Stimulated activated CD4-positive, alpha-beta T cell treated with anti-CD3 and anti-CD28 coated beads, Interleukin-15, amount 100 ng/mL, for 1 hour (primary cell): ENCODE measurements around the gene C19orf12.

Source experiments
- DNase-seq, 2 donors: peaks; one replicate each; pipeline ENCODE4 v3.0.0-alpha.2; 2020; ENCODE audit warnings: low read depth in 1 of 2, low spot score in 1 of 2

Gene C19orf12

DNA sequence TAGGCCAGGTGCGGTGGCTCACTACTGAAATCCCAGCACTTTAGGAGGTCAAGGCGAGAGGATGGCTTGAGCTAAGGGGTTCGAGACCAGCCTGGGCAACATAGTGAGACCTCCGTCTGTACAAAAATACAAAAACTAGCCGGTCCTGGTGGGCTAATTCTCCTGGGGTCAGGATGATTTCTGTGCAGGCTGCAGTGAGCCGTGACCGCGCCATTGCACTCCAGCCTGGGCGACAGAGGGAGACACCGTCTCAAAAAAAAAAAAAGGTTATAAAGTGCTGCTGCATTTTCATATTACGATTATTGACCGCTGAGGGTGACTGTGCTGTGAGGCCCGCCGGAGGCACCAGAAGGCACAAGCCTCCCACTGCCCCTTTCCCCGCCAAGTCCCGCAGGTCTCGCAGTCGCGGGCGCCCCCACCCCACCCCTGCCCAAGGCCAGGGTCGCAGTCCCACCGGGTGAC is 50.3 kb downstream of the C19orf12 start:
- DNase-seq: no peak

DNA sequence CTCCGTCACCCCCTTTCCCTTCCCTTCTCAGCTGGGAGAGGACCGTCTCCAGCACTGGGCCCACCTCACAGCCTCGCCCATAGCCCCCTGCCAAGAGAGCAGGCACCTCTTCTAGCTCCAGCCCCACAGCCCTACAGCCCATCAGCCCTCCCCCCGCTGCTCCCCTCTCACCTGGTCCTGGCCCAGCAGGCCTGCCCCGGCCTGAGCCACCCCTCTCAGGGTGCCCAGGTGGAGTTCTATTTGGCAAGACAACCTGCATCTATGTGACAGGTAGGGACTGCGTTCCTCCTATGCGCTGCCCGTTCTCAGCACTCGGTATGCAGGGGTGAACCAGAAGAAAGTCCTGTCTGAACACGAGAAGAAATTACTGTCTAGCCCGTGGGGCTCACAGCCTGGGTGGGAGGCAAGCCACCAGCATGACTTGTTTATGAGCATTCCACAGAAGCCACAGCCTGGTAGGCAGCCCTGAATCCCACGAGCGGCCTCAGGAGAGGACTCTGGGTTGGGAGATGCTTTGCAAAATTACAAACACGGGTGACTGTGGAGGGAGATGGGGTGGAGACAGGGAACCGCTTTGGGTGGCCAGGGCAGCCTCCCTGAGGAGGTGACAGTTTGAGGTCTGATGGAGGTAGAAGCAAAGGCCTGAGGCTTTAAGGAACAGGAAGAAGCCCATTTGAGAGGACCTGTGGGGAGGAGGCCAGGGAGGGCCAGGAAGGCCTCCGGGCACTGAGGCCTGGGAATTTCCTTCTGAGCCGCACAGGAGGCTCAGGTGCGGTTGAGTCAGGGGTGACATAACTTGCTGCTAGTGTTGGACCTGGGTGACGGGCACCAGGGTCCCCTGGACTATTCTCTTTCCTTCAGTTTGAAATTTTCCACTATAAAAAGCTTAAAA is 51.0 kb downstream of the C19orf12 start:
- no peak for DNase-seq

DNA sequence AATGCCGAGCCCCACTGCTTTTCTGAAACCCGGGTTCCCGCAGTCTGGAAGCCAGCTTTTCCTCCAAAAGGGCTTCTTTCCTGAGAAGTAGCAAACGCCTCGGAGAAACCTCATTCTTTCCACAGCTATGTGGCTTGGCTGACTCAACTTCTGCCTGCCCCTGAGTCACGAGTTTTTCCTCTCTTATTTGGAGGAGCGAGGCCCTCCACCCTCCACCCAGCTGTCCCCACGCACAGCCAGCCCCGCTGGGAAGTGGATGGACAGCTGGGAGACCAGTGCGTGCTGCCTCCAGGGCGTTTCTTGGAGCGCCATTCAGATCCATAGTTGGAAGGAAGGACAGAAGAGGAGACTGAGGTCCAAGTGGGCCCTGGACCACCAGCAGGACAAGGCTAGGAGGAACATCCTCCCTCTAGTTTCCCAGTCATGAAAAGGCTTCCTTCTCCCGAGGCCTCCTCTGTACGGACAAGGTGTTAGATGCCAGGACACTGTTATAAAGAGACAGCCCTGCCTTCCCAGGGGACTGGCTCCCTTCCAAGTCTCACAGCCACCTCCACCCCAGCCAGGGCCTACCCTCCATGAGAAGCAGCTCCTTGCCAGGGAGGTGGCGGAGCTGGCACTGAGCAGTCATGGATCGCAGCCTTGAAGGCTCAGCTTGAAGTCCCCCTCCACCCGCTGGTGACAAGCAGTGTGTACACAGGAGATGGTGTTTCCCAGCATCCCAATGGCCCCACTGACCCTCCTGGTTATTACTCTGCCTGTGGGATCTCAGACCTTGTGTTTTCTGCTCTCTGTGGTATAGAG is 52.3 kb downstream of the C19orf12 start:
- no peak for DNase-seq

DNA sequence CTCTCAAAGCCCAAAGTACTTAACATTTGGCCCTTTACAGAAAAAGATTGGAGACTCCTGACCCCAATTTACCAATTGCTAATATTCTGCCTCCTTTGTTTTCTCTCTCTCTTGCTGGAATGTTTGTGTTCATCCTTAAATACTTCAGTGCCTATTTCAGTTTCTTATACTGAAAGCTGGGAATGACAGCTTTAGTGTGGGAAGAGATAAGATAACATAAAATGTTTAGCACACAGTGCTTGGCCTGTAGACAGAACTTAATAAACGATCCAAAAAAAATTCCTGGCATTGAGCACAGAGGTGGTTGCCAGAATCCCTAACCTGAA is 52.8 kb downstream of the C19orf12 start:
- DNase-seq: no peak

DNA sequence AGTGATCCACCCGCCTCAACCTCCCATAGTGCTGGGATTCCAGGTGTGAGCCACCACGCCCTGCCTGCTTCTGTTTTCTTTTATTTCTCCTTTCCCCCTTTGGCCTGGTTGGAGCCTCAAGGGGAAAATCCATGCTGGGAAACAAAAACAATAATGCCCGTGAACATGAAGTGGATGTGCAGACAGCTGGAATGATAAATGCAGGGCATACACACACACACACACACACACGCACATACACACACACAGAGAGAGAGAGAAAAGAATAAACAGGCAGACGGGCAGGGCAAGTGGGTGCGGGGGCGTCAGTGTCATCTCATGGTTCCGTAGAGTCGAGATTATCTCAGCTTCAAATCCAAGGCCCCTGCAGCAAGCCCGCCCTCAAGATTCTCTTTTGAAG is 54.2 kb downstream of the C19orf12 start:
- peak in 1 of 2 donors; percentile 45 for DNase-seq

DNA sequence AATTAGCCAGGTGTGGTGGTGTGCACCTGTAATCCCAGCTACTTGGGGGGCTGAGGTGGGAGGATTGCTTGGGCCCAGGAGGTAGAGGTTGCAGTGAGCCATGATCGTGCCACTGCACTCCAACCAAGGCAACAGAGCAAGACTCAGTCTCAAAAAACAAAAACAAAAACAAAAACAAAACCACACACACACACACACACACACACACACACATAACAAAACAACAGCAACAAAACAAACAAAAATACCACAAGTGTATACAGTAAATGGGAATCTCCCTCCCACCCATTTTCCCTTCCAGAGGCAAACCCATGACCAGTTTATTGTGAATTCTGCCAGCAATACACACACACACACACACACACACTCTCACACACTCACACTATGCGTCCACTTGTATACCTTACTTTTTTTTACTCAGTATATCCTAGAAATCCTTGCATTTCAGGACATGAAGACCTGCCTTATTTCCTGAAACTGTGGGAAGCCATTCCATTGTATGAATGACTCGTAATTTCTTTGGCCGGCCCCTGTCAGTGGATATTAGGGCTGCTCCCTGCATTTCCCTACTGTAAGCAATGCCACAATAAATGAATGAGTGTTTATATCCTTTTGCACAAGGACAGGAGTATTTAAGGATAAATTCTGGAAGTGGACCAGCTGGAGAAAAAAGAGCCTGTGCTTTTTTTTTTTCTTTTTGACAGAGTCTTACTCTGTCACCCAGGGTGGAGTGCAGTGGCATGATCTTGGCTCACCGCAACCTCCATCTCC is 56.7 kb downstream of the C19orf12 start:
- no peak for DNase-seq

DNA sequence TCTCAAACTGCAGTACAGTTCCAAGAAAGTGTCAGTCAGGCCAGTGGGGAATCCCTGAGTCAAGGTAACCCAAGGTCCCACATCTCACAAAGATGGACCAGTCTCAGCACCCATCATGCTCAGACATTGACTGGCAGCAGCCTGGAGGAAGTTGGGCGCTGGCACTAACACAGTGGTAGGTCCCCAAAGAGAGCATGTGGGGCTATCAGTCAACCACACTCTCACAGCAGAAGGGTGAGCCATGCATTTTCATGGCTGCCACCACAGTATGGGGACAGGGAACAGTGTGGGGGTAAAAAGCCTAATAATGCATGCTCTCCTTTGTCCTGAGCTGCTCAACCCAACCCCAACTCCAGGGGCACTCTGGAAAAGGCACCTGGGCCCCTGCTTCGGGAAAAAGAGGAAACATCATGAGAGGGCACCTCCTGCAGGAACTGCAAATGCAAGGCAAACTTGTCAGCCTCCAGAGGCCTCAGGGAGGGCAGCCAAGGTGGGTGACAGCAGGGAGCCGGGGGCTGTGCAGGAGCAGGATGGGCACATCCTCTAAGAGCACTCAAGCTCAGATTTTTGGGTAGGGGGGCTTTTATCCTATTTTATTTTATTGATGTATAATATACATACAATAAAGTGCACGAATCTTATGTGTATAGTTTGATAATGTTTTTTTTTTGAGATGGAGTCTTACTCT is 59.3 kb downstream of the C19orf12 start:
- DNase-seq: no peak

DNA sequence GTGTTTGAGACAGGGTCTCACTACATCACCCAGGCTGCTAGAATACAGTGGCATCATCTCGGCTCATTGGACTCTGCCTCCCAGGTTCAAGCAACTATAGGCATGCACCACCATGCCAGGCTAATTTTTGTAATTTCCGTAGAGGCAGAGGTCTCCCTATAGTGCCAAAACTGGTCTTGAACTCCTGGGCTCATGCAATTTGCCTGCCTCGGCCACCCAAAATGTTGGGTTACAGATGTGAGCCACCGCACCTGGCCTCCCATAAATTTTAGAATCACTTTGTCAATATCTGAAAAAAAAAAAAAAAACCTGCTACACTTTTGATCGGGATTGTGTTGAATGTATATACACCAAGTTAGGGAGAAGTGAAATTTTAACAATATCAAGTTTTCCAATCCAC is 61.7 kb downstream of the C19orf12 start:
- no peak for DNase-seq

DNA sequence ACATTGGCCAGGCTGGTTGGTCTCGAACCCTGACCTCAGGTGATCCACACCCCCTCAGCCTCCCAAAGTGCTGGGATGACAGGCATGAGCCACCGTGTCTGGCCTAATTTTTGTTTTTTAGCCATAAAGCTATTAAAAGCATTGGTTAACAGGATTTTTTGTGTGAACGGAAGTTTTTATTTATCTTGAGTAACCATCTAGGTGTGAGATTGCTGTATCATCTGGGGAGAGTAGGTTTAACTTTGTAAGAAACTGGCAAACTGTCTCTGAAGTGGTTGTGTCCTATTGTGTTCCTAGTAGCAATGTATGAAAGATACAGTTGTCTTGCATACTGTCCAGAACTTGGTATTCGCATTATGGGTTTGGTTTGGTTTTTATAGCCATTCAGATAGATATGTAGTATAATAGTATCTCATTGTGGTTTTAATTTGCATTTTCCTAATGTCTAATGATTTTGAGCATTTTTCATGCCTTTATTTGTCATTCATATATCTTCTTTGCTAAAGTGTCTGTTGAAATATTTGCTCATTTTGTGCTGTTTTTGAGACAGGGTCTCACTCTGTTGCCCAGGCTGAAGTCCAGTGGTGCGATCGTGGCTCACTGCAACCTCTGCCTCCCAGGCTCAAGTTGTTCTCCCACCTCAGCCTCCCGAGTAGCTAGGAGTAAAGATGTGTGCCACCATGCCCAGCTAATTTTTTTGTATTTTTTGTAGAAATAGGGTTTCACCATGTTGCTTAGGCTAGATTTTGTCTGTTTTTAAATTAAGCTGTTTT is 63.3 kb downstream of the C19orf12 start:
- DNase-seq: no peak

DNA sequence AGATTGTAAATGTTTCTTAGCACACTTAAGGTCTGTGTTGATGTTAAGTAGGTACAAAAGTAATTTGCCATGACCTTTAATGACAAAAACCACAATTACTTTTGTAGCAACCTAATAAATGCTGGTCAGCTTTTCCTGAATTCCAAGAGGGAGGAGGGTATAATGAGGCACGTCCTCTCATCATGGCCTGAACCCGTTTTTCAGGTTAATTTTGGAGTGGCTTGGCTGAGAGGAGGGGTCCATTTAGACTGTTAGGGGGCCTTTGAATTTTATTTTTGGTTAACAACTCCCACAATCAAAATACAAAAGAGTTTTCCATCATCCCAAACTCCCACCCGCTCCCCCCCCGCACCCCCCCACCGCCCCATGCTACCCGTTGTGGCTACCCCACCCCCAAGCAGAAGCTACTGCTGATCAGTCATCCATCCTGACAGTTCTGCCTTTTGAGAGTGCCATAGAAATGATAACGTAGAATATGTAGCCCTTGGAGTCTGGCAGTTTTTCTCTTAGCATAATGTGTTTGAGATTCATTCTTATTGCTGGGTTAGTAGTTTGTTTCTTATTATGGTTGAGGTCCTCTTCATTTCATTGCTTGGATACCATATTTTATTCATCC is 64.2 kb downstream of the C19orf12 start:
- no peak for DNase-seq
